Smooth muscle cell (in vitro differentiated cells): ENCODE results near the gene CDC123. TPM values are rescaled to one million over a fixed set of nuclear protein-coding genes. Genes with fewer than 3 reads are reported as not detected.

ENCODE experiments used
- DNase-seq: peaks from one replicate; lab custom pipeline; 2025; ENCODE audit not compliant: unreplicated experiment; lab: John Stamatoyannopoulos, UW
- H2AFZ ChIP-seq: fragments of 200-600 bp; sonication (generic); 2 replicates; pipeline ENCODE4 v1.6.0; 2016; ENCODE audit warnings: antibody characterized with exemption, low read depth, mild to moderate bottlenecking
- H3F3A ChIP-seq: fragments of 200-600 bp; sonication (generic); 2 replicates; pipeline ENCODE4 v1.6.0; 2017; ENCODE audit warnings: antibody characterized with exemption, low read depth
- H3K27ac ChIP-seq: fragments of 200-600 bp; sonication (generic); 2 replicates; pipeline ENCODE4 v1.5.1; 2016; ENCODE audit warnings: low read depth, mild to moderate bottlenecking
- H3K27me3 ChIP-seq: fragments of 200-600 bp; sonication (generic); 2 replicates; pipeline ENCODE4 v1.6.1; 2016; ENCODE audit warnings: low read depth, mild to moderate bottlenecking
- H3K36me3 ChIP-seq: fragments of 200-600 bp; sonication (generic); 2 replicates; pipeline ENCODE4 v1.5.1; 2016; ENCODE audit warnings: low read depth
- H3K4me1 ChIP-seq: fragments of 200-600 bp; sonication (generic); 2 replicates; pipeline ENCODE4 v1.5.1; 2016; ENCODE audit warnings: low read depth
- H3K4me2 ChIP-seq: fragments of 200-600 bp; sonication (generic); 2 replicates; pipeline ENCODE4 v1.6.0; 2016; ENCODE audit warnings: mild to moderate bottlenecking
- H3K4me3 ChIP-seq: fragments of 200-600 bp; sonication (generic); 2 replicates; pipeline ENCODE4 v1.5.1; 2016; ENCODE audit warnings: mild to moderate bottlenecking
- H3K79me2 ChIP-seq: fragments of 200-600 bp; sonication (generic); 2 replicates; pipeline ENCODE4 v1.6.0; 2016; ENCODE audit warnings: low read depth, mild to moderate bottlenecking
- H3K9ac ChIP-seq: fragments of 200-600 bp; sonication (generic); 2 replicates; pipeline ENCODE4 v1.6.0; 2016; ENCODE audit warnings: low read depth
- H3K9me3 ChIP-seq: fragments of 200-600 bp; sonication (generic); replicated peaks from 2 replicates; pipeline ENCODE4 v1.5.1; 2016; ENCODE audit warnings: low read depth
- H4K20me1 ChIP-seq: fragments of 200-600 bp; sonication (generic); 2 replicates; pipeline ENCODE4 v1.6.0; 2016; ENCODE audit warnings: low read depth
- CTCF ChIP-seq: fragments of 200-600 bp; sonication (generic); IDR thresholded peaks from 2 replicates; pipeline ENCODE4 v1.5.1; 2017; ENCODE audit warnings: borderline replicate concordance, mild to moderate bottlenecking, antibody characterized with exemption; ENCODE audit not compliant: insufficient read depth, poor library complexity, severe bottlenecking
- WGBS: methylation state at CpG from one replicate; pipeline ENCODE4 v1.1.7; 2016; ENCODE audit warnings: low lambda C conversion rate; 5-methylcytosine and 5-hydroxymethylcytosine counted together
- polyA plus RNA-seq: library from polyadenylated mRNA; unstranded; fragments of >200 nt; fragmentation: Nextera tagmentation; extraction: Ambion mirVana; gene quantifications from 2 replicates; pipeline ENCODE4 v1.2.1, GENCODE V29; 2016
- total RNA-seq: library from RNA; depleted of rRNA; stranded (reverse); fragments of >200 nt; gene quantifications from 2 replicates; pipeline ENCODE4 v1.2.3, GENCODE V29; 2014

Gene CDC123
- total and polyA plus RNA-seq, 2 experiments from 2014 or later: 78.2 to 97.2 TPM

GRCh38 chr10:12188656-12189055 lies 7.3 kb upstream of the CDC123 start:
- no peak overlapping the region for H3K27ac ChIP-seq
- no peak for TF ChIP-seq CTCF
- no peaks in the 10 kb centered on the region for H3K27me3 ChIP-seq
- no peak for DNase-seq
- peaks cover 61% of the 10 kb centered on the region for H3K79me2 ChIP-seq
- H3K9me3 ChIP-seq: no peaks in the 10 kb centered on the region
- peaks cover under 1% of the 10 kb centered on the region for H3K4me1 ChIP-seq
- H3F3A ChIP-seq: no peaks in the 10 kb centered on the region
- H4K20me1 ChIP-seq: peaks cover 15% of the 10 kb centered on the region
- H3K36me3 ChIP-seq: peaks cover 11% of the 10 kb centered on the region
- H3K4me2 ChIP-seq: no peak overlapping the region
- WGBS: 90% methylated on average over 6 of the region's 6 CpGs
- no peak overlapping the region for H3K4me3 ChIP-seq
- no peak overlapping the region for H3K9ac ChIP-seq
- H2AFZ ChIP-seq: no peak overlapping the region

GRCh38 chr10:12189426-12189825 lies 6.6 kb upstream of the CDC123 start:
- Histone ChIP-seq H4K20me1 (peaks cover 15% of the 10 kb centered on the region), H3F3A (no peaks in the 10 kb centered on the region), H3K79me2 (peaks cover 69% of the 10 kb centered on the region), H3K4me2 (no peak overlapping the region), H2AFZ (no peak overlapping the region), H3K27me3 (no peaks in the 10 kb centered on the region), H3K4me3 (no peak overlapping the region), H3K36me3 (peaks cover 11% of the 10 kb centered on the region), H3K4me1 (peaks cover 8% of the 10 kb centered on the region), H3K27ac (no peak overlapping the region), H3K9me3 (no peaks in the 10 kb centered on the region), H3K9ac (no peak overlapping the region)
- WGBS: 98% methylated on average over 10 of the region's 10 CpGs
- no peak for TF ChIP-seq CTCF
- no peak for DNase-seq

GRCh38 chr10:12191715-12192114 lies 4.3 kb upstream of the CDC123 start:
- Histone ChIP-seq H3K79me2 (peaks cover 86% of the 10 kb centered on the region), H3K4me1 (peaks cover 12% of the 10 kb centered on the region), H3K9ac (no peak overlapping the region), H3K4me2 (no peak overlapping the region), H3K27ac (no peak overlapping the region), H3F3A (no peaks in the 10 kb centered on the region), H3K36me3 (no peaks in the 10 kb centered on the region), H2AFZ (no peak overlapping the region), H3K4me3 (no peak overlapping the region), H3K27me3 (no peaks in the 10 kb centered on the region), H3K9me3 (no peaks in the 10 kb centered on the region), H4K20me1 (peaks cover 15% of the 10 kb centered on the region)
- no peak for DNase-seq
- WGBS: 89% methylated on average over 3 of the region's 3 CpGs
- no peak for TF ChIP-seq CTCF

- Histone ChIP-seq H2AFZ (no peak overlapping the region), H3K27ac (no peak overlapping the region), H3K36me3 (no peaks in the 10 kb centered on the region), H3K79me2 (peaks cover 88% of the 10 kb centered on the region), H3K4me2 (peak overlapping the region; percentile 83), H3K4me3 (no peak overlapping the region), H3F3A (no peaks in the 10 kb centered on the region), H3K9ac (no peak overlapping the region), H3K9me3 (no peaks in the 10 kb centered on the region), H3K27me3 (no peaks in the 10 kb centered on the region), H3K4me1 (peaks cover 18% of the 10 kb centered on the region), H4K20me1 (peaks cover 9% of the 10 kb centered on the region)
- 75% methylated on average over 5 of the region's 5 CpGs for WGBS
- DNase-seq: no peak
- TF ChIP-seq CTCF: no peak
These were observed 2.8 kb upstream of the CDC123 start for GRCh38 chr10:12193193-12193592.
